KMS-11 (cell line): ENCODE measurements around the gene FLVCR1.

Experiments
- H2AFZ ChIP-seq: fragments of 200-600 bp; sonication (generic); 2 replicates; pipeline ENCODE4 v1.6.1; 2016; ENCODE audit warnings: antibody characterized with exemption, mixed run types, low read depth
- H3K27ac ChIP-seq: fragments of 200-600 bp; sonication (generic); 2 replicates; pipeline ENCODE4 v1.6.1; 2016; ENCODE audit warnings: mild to moderate bottlenecking, mixed run types
- H3K27me3 ChIP-seq: fragments of 200-600 bp; sonication (generic); 2 replicates; pipeline ENCODE4 v1.6.1; 2017; ENCODE audit warnings: mild to moderate bottlenecking, low read depth, mixed run types, moderate library complexity; ENCODE audit not compliant: insufficient read depth
- H3K36me3 ChIP-seq: fragments of 200-600 bp; sonication (generic); 2 replicates; pipeline ENCODE4 v1.6.1; 2017; ENCODE audit warnings: mild to moderate bottlenecking, mixed run types; ENCODE audit not compliant: insufficient read depth
- H3K4me1 ChIP-seq: fragments of 200-600 bp; sonication (generic); 2 replicates; pipeline ENCODE4 v1.6.1; 2016; ENCODE audit warnings: mild to moderate bottlenecking, low read depth, mixed run types; ENCODE audit not compliant: poor library complexity, severe bottlenecking
- H3K4me2 ChIP-seq: fragments of 200-600 bp; sonication (generic); 2 replicates; pipeline ENCODE4 v1.7.0; 2016; ENCODE audit warnings: mild to moderate bottlenecking, mixed run types
- H3K4me3 ChIP-seq: fragments of 200-600 bp; sonication (generic); IDR thresholded peaks from 2 replicates; pipeline ENCODE4 v1.6.1; 2017; ENCODE audit warnings: low read depth, low read length, mixed read lengths; ENCODE audit not compliant: insufficient read depth
- H3K79me2 ChIP-seq: fragments of 200-600 bp; sonication (generic); 2 replicates; pipeline ENCODE4 v1.6.1; 2016; ENCODE audit warnings: low read depth, mixed run types; ENCODE audit not compliant: insufficient read depth
- H3K9ac ChIP-seq: fragments of 200-600 bp; sonication (generic); 2 replicates; pipeline ENCODE4 v1.6.1; 2016; ENCODE audit warnings: mild to moderate bottlenecking, mixed run types
- H4K20me1 ChIP-seq: fragments of 200-600 bp; sonication (generic); 2 replicates; pipeline ENCODE4 v1.6.1; 2016; ENCODE audit warnings: mild to moderate bottlenecking, mixed run types; ENCODE audit not compliant: insufficient read depth
- TF ChIP-seq, protein P1 (sequence below): fragments of 200-600 bp; sonication (generic); conservative IDR thresholded peaks from 2 replicates; pipeline ENCODE4 v1.6.1; 2017; ENCODE audit warnings: low read depth, mild to moderate bottlenecking, antibody characterized with exemption, low read length, moderate library complexity, mixed read lengths

The FLVCR1 gene

DNA sequence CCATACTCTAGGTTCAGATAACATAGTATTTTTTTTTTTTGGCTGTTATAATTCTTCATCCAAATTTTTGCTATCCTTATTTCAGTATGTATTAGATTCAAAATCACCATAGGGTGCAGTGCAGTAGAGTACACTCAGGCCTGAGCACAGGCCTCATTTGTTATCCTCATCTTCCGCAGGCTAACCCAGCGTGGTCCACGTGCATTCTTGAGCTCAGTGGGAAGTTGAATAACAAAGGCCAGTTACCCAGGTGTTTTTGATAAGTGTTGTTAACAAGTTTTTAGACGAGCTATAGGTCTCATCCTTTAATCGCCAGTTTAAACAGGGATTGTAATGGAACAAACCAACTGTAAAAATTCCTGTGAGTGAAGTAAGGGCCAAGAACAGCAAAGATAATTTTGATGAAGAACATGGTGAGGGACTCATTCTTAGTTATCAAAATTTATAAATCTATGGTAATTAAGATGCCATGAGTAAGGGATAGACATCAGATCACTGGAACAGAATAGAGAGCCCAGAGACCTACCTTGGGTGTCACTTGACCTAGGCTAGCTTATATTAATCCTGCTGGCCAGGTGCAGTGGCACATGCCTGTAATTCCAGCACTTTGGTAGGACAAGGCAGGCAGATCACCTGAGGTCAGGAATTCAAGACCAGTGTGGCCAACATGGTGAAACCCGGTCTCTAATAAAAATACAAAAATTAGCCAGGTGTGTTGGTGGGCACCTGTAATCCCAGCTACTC lies 22.0 kb downstream of the FLVCR1 start:
- H4K20me1 ChIP-seq = no peaks in the 10 kb centered on the region
- no peak overlapping the region for H3K4me3 ChIP-seq
- no peak overlapping the region for H3K27ac ChIP-seq
- H3K4me2 ChIP-seq = no peak overlapping the region
- peaks cover 5% of the 10 kb centered on the region; the same call in 1 of the 2 replicates for H3K36me3 ChIP-seq
- no peak overlapping the region for H3K9ac ChIP-seq
- H2AFZ ChIP-seq = no peak overlapping the region
- H3K79me2 ChIP-seq = no peaks in the 10 kb centered on the region
- no peaks in the 10 kb centered on the region for H3K27me3 ChIP-seq
- TF ChIP-seq, protein P1, sequence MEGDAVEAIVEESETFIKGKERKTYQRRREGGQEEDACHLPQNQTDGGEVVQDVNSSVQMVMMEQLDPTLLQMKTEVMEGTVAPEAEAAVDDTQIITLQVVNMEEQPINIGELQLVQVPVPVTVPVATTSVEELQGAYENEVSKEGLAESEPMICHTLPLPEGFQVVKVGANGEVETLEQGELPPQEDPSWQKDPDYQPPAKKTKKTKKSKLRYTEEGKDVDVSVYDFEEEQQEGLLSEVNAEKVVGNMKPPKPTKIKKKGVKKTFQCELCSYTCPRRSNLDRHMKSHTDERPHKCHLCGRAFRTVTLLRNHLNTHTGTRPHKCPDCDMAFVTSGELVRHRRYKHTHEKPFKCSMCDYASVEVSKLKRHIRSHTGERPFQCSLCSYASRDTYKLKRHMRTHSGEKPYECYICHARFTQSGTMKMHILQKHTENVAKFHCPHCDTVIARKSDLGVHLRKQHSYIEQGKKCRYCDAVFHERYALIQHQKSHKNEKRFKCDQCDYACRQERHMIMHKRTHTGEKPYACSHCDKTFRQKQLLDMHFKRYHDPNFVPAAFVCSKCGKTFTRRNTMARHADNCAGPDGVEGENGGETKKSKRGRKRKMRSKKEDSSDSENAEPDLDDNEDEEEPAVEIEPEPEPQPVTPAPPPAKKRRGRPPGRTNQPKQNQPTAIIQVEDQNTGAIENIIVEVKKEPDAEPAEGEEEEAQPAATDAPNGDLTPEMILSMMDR = no peak
- no peaks in the 10 kb centered on the region for H3K4me1 ChIP-seq

DNA sequence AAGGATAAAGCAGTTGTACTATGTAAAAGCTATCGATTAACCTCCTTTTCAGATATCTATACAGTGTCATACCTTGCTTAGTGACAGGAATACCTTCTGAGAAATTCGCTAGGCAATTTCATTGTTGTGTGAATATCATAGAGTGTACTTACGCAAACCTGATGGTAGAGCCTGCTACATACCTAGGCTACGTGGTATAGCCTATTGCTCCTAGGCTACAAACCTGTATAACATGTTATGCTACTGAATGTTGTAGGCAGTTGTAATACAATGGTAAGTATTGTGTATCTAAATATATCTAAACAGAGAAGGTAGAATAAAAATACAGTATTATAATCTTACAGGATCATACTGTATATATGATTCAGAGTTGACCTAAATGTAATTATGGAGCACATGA lies 26.5 kb downstream of the FLVCR1 start:
- H3K4me3 ChIP-seq = no peak overlapping the region
- TF ChIP-seq, protein P1 = no peak
- H3K27me3 ChIP-seq = no peaks in the 10 kb centered on the region
- H3K4me2 ChIP-seq = no peak overlapping the region
- no peaks in the 10 kb centered on the region for H3K79me2 ChIP-seq
- H2AFZ ChIP-seq = no peak overlapping the region
- peaks cover 4% of the 10 kb centered on the region; the same call in 1 of the 2 replicates for H3K36me3 ChIP-seq
- H3K27ac ChIP-seq = no peak overlapping the region
- H3K4me1 ChIP-seq = no peaks in the 10 kb centered on the region
- H4K20me1 ChIP-seq = no peaks in the 10 kb centered on the region
- no peak overlapping the region for H3K9ac ChIP-seq

DNA sequence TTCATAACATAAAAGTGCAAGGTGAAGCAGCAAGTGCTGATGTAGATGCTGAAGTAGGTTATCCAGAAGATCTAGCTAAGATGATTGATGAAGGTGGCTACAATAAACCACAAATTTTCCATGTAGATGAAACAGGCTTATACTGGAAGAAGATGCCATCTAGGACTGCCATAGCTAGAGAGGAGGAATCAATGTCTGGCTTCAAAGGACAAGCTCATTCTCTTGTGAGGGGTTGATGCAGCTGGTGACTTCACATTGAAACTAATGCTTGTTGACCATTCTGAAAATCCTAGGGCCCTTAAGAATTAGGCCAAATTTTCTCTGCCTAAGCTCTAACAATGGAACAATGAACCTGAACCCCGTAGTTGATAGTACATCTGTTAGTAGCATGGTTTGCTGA lies 34.0 kb downstream of the FLVCR1 start:
- Histone ChIP-seq H3K79me2 (no peaks in the 10 kb centered on the region), H3K4me3 (no peak overlapping the region), H4K20me1 (no peaks in the 10 kb centered on the region), H3K4me1 (no peaks in the 10 kb centered on the region), H3K9ac (no peak overlapping the region), H2AFZ (no peak overlapping the region), H3K4me2 (no peak overlapping the region), H3K36me3 (peaks cover 6% of the 10 kb centered on the region; the same call in 1 of the 2 replicates), H3K27me3 (no peaks in the 10 kb centered on the region), H3K27ac (no peak overlapping the region)
- TF ChIP-seq, protein P1 = no peak

DNA sequence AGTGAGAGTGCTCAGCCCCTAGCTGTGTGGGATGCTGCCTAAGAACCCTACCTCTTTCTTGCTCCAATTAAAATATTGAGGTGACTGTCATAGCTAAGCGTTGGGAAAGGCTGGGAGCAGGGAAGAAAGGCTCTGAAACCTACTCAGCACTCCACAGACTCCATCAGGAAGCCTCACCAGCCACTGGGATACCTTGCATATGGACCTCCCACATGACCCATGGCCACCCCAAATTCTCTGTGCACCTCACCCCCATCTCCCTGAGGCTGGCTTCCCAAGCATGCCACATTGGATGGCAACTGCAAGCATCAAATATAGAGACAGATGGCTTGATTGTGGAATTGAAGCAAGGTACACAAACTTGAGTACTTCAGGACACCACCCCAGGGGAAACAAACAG lies 41.8 kb downstream of the FLVCR1 start:
- H3K79me2 ChIP-seq = no peaks in the 10 kb centered on the region
- H3K4me2 ChIP-seq = no peak overlapping the region
- H4K20me1 ChIP-seq = no peaks in the 10 kb centered on the region
- no peaks in the 10 kb centered on the region; the same call in 1 of the 2 replicates for H3K36me3 ChIP-seq
- H3K4me1 ChIP-seq = no peaks in the 10 kb centered on the region
- no peak overlapping the region for H3K4me3 ChIP-seq
- H3K27ac ChIP-seq = no peak overlapping the region
- H3K9ac ChIP-seq = no peak overlapping the region
- TF ChIP-seq, protein P1 = no peak
- H2AFZ ChIP-seq = no peak overlapping the region
- H3K27me3 ChIP-seq = no peaks in the 10 kb centered on the region; the same call in 1 of the 2 replicates
